HG03439 (cell line): ENCODE results near the gene JADE1.

ENCODE experiments used
- ATAC-seq: cut with Tn5 transposase; IDR thresholded peaks from one replicate; pipeline ENCODE4 v1.9.1; 2021; ENCODE audit warnings: mild to moderate bottlenecking, moderate library complexity; ENCODE audit not compliant: unreplicated experiment

The JADE1 gene

DNA sequence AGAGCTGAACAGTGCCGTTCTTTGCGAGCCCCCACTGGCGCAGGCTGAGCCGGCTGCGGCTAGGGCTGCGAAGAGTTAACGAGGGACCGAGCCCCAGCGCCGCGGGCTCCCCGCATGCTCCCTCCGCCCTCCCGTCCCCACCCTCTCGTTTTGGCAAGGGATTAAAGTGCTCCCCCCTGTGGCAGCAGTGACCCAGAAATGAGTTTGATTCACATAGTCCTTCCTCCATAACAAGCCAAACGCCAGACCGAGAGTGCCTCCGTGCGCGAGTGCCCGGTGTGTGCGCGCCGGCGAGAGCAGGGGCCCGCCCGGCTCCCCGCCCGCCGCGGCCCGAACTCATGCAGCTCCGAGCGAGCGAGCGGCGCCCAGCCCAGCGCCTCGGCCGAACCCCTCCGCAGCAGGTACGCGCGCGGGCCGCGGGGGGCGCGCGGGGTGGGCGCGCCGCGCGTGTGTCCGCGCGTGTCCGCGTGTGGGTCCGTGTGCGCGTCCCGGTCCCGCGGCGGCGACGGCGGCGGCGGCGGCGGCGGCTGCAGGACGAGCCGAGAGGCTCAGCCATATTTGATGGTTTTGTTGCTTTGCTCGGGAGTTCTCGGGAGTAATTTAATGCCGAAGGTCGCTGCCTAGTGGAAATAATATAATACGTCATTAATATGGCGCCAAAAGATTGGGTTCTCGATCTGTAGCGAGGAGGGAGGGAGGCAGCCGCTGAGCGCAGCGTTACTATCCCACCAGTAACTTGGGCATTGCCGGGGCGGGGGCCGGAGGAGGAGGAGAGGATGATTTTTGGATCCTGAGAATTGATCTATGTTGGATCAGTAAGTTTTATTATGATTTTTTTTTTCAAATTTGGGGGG, at the start of gene JADE1:
JADE1 (plus strand) TSS at position 224 of the 854 bp plus-strand sequence. CDS start 22,059 bp downstream, outside the sequence.
- peak; percentile 52 for ATAC-seq

DNA sequence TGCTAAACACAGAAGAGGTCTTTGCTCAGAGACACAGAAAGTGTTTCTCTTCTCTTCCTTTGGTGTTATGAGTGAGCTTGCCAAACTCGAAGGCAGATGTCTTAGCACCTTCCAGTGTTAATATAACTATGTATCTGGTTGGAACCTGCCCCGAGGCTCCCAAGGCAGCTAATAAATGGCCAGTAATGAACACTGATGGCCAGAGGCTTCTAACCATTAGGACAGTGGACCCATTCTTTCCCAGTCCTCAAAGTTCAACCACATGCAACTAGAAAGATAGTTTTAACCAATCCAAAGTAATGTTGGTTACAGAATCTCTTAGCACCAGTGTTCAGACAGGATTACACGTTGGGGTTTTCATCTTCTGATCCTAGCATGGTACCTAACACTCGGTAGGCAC, 42.7 kb upstream of the JADE1 start:
- no peak for ATAC-seq

DNA sequence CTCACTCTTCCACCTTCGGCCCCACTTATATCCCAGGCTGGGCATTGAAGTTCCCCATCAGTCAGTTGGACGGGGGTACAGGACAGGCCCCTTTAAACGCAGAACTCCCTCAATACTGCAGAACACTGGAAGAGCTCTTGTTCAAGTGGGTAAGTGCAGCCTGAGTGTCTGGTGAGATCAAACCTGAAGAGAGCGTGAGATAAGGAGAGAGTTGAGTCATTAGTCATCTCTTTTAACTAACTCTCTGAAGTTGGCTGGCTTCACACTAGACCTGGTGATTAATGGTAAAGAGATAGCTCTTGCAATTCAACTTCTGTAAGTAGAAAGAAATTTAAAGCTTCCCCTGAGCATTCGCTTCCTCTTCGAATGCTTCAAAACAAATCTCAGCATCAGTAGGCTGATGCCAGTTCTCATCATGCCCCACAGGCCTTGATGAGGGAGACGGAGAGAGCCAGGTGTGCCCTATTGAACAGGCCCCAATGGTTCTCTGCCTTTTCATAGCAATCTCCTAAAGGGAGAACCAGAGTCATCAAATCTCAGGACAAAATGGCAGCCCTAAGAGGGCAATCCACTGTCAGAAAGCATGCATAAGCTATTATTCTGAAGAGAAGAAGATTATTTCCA, 41.0 kb upstream of the JADE1 start:
- ATAC-seq = no peak

DNA sequence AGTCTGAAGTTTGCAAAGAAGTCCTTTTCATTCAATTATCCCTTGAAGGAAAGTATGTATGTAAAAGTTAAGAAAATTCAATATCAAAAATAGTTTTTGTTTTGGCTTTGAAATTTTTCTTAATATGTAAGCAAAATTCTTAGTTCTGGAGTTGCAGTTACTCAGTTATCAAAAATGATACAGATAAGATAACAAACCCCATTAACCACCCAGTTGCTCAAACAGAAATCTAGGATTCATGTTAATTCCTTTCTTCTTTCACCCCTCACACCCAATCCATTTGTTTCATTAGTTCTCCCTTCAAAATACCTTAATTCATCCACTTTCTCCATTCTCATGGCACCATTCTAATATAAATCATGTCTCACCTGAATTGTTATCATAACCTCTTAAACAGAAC, 40.5 kb upstream of the JADE1 start:
- ATAC-seq = no peak

DNA sequence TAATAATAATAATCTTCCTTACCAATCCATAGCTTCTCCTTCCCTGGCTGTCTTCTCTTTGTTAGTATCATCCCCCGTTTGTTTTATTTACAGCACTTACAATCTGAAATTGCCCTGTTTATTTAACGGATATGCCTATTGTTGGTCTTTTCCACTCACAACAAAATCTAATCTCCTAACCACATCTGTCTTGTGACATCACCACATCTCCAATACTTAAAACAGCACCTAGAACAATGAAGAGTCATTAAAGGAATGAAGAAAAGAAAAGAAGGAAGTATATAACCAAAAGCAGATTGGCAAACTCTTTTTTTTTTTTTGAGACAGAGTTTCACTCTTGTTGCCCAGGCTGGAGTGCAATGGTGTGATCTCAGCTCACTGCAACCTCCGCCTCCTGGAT, 38.7 kb upstream of the JADE1 start:
- ATAC-seq = no peak

DNA sequence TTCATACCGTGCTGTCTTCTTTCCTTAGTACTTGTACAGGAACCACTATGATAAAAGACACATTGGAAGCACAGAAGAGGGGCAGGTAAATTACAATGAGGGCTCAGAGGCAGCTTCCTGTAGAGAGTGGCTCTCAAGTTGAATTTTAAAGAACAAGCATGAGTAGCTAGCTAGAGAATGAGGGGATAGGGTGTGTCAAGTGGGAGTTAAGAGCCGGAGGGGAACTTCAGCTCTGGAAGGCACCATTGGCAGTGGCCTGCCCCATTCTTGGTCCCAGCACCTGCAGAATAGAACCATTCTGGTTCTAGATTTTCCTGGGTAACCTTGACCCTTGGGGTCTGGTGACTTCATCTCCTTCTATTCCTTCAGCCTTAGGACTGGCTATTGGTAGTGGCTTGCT, 34.0 kb upstream of the JADE1 start:
- ATAC-seq = no peak

DNA sequence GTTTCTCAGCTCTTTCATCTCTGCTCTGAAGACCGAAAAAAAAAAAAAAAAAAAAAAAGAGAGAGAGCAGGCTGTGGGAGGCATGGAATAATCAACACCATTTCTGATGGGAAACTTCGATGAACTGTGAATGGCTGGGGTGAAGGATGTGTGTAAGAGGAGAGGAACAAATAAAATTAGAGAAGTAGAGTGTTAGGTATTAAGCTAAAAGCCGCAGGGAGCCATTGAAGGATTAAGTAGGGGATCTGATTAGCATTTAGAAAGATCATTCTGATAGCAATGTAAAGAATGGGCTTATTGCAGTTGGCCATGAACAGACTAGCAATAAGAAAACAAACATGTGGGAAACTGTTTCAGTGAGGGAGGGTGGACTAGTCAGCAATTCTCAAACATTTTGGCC, 33.6 kb upstream of the JADE1 start:
- ATAC-seq = no peak

DNA sequence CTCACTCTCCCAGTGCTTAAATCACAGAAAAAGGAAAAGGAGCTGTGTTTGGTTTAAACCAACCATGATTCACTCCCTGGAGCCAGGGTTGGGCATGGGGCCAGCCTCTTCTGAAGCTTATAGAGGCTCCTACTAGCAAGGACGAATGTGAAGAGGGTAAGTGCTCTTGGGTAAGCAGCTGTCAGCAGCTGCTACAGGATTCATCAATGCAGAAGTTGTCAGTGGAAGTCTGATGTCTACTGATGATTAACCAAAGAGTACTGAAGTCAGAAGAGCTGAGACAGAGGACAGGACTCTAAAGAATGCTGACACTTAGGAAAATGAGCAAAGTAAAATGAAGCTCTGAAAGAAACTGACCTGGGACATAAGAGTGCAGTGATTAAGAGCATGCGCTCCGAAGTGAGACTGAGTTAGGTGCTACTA, 32.7 kb upstream of the JADE1 start:
- no peak for ATAC-seq

DNA sequence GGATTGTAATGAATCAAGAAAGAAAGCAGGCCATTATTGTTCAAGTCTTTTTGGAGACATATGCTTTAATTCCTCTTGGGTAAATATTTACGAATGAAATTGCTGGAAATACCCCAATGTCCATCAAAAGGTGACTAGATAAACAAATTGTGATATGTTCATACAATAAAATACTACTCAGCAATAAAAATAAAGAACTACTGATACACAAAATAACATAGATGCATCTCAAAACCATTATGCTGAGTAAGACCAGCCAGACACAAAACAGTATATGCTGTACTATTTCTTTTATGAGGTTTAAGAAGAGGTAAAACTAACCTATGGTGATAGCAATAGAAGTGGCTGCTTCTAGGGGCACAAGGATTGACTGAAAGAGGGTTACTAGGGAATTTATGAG, 28.8 kb upstream of the JADE1 start:
- ATAC-seq = no peak

DNA sequence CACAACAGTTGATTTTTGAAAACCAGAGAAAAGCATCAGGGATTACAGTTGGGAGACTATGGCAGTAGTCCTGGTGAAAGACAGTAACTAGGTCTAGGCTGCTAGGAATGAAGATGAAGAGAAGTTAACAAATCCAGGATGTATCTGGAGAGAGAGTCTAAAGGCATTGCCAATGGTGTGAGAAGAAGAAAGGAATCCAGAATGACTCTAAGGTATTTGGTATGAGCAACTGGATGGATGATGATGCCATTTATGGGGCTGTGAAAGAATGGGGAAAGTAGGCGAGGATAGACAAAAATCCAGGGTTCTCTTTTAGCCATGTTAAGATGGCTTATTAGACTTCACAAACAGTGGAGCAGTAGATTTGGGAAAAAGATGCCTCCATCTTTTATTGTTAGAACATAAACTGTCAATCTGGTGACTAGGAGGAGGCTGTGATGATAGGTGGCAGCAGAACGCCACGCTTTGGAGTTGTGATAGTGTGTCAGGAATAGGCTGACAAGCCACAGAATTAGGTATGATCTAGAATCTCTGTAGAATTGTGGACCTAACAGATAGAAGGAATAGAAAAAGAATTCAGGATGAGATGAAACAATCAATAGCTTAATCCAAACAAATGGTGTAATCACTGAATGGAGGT, 27.3 kb upstream of the JADE1 start:
- ATAC-seq = no peak

DNA sequence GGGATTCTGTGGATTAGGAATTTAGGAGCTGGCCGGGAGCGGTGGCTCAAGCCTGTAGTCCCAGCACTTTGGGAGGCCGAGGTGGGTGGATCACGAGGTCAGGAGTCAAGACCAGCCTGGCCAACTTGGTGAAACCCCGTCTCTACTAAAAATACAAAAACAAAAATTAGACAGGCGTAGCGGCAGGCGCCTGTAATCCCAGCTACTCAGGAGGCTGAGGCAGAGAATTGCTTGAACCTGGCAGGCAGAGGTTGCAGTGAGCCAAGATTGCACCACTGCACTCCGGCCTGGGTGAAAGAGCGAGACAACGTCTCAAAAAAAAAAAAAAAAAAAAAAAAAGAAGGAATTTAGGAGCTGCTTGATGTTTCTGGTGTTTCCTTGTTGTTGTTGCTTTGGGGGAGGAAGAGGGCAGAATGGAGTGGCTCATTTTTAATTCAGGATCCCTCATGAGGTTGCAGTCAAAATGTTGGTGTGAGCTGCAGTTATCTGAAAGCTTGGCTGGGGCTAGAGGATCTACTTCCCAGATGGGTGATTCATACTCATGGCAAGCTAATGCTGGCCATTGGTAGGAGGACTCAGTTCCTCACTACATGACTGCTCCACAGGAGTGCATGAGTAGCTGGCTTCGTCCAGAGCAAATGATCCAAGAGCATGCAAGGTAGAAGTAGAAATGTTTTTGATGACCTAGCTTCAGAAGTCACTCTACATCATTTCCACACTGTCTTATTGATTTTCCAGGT, 26.5 kb upstream of the JADE1 start:
- ATAC-seq = no peak

DNA sequence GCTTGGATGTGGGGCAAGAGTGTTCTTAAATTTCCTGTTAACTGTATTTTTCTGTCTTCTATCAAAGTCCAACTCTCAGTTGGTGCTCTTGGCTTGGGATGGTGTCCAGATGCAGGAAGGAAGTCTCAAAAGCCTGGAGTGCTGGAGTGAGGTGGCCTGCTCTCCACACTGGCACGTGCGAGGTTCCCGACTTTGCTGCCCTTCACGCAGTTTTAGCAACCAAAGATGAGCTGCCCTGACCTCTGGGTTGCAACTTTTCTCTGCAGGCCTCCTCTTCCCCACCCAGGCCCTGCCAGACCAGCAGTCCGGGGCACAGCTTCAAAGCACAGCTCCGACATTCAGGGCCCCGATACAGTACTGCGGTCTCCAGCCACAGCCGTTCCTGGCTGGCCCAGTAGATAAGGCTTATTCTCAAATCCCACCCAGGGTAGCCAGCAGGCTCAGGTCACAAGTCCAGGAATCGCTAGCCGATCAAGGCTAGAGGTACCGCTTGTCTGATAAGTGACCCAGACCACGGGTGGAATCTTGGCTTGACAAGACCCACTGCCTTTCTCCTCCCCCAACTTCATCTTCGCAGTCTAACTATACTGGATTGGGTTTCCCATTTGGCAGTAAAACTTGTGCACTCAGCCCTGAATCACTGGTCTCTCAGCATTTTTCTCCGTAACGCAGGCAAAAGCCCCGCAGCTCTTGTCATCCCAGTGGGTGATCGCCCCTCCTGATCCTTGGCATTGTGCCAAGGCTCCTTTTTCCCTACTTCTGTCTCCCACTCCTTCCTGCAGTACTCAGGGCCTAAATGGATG, 21.8 kb upstream of the JADE1 start:
- ATAC-seq = no peak

DNA sequence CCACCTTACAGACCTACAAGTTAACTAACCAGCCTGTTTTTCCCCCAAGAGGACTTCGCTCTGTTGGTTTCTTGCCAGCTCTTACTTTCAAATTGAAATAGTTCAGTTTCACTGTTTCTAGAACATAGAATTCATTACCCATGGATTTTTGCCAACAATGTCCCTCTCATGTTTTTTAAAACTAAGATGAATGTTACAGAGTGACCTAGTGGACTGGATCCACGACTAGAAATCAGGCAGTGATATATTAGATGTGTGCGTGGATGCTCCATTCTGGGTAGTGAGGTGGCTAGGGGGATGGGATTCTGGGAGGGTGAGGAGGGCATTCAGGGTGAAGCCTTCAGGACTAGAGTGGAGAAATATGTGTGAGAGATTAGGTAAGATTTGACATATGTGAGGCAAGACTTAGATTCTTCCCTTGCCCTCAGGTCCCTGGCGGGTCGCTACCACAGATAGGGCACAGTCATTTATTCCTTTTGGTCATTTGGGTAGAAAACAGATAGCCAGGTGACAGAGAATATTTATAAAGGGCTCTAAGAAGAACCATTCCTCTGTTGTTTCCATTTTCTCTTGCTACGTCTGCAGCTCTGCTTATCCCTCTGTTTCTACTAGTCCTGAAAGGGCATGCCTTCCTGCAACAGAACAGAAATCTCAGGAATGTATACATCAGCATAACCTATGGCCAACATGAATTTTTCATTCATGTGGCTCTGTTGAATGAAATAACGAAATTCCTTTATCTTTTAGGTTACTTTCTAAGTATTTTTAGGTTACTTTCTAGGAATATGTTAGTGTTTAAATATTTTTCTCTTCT, 15.4 kb upstream of the JADE1 start:
- ATAC-seq = no peak

DNA sequence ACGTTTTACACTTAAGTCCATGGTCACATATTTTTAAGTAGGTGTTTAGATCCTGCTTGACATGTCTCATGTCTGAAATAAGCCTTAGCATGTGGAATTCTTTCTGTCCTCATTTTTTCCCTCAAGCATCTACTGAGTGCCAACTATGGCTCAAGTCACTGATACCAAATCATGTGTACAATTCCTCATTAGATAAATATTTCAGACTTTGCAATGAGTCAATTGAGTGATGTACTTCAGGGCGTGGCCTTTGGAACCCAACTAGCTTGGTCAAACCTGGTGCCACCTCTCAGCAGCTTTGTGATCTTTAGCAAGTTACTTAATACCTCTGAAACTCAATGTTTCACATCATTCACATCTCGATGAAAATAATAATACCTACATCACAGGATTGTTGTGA, 12.6 kb upstream of the JADE1 start:
- no peak for ATAC-seq

DNA sequence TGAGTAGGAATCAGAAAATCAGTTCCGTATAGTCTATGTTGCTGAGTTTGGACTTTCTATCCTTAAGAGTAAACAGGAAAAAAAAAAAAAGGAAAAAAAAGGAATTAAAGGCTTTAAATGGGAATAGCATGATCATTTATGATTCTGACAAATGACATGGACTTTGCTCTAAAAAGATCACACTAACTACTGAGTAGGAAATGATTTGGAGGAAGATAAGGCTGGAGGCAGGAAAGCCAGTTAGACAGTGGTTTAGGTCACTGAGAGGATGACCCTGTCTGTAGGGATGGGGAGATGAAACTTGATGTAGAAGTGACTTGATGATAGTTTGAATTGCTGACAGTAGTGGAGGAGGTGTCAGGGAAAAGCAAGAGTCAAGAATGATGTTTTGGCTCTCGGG, 9.2 kb upstream of the JADE1 start:
- ATAC-seq = no peak

DNA sequence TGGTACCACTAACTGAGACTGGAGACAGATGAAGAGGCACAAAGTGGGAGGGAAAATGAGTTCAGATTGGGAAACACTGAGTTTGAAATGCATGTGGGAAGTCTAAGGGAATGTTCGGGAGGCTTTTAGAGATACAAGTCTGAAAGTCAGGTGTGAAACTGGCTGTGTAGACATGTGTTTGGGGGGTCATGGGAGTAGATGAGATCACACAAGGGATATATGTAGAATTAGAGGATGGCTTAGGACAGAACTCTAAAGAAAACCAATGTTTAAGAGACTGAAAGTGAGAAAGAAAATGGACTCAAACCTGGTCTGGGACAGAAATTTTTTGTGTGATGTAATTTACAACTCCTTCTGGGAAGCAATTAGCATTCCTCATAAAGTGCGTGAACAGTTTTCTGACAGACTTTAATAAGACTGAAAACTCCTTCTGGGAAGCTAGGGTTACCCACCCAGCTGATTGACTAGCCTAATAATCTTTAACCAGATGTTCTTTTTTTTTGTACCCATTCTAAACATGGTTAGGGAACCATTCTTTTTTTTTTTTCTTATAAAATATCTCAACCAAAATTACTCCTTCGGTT, 8.7 kb upstream of the JADE1 start:
- no peak for ATAC-seq

DNA sequence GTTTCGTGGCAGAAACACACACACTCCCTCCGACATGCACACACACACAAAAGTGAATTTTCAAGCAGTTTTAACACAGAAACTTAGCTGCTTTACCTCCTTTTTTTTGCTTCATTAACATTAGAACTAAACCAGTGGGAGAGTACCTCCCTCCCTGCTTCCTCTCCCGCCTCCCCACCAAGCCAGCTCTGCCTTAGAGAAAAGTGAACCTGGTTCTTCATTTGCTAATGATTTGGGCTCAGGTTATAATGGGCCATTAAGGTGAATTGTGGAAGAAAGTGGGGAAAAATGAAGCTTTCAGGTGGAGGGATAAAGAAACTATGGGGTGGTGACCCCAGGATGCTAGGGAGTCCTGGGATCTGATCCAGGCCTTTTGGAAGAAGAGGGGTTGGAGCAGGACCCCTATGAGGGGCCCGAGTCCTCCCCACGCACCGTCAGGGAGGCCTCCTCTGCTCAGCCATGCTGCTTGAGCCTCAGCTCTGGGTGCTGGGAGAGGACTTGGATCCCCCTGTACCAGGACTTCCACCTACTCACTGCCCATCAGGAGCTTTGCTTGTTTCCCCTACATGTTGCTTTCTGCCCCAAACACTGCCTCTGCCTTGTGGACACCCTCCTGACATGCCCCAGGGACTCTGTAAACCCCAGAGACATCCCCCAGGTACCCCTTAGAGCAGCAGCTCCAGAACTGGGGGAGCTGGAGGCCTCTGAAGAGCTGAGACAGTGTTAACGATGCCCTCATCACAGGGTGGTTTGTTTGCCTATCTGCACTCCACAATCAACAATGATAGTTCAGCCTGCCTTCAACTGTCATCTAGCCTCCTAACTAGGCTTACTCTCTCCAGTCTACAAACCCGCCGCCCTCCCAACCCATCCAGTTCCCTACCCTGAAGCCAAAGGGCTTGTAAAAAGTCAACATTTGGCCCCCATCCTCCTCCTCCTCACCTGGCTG, 6.5 kb upstream of the JADE1 start:
- no peak for ATAC-seq

DNA sequence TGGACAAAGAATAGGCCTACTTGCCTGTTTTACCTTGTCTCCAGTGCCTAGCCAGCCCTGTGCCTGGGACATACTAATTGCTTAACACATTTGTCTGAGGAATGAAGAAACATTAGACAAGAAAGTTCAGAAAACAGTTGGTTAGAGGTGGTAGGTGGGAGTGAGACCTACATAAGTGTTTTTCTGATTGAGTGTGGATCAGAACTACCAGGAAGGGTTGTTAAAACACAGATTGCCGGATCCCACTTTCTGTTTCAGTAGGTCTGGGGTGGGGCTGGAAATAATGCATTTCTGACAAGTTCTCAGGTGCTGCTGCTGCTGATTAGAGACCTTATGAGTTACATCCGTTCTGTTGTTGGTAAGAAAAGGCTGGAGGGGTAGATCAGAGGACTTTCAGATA, 5.7 kb upstream of the JADE1 start:
- ATAC-seq = no peak
